PC-9 (cell line): ENCODE data around the gene GRB7. TPM values are rescaled to one million over a fixed set of nuclear protein-coding genes. Genes with fewer than 3 reads are reported as not detected.
"Not testable (repeated sequence)": the region's sequence is repeated elsewhere in the genome, so short reads cannot be mapped to it uniquely, and the experiment has no call there.

ENCODE experiments used
- BruUV-seq: library from RNA; stranded (reverse); fragments of 400-500 nt; replicated peaks from 2 replicates; lab custom pipeline; 2021; lab: Mats Ljungman, UMichigan
- CTCF ChIA-PET: fragments of 300-600 bp; sonication (Branson Sonifier 250); formaldehyde crosslinking; loops from one replicate; lab custom pipeline; 2022; ENCODE audit warnings: antibody characterized with exemption; lab: Charles Lee
- POLR2A ChIA-PET: fragments of 300-600 bp; sonication (Branson Sonifier 250); formaldehyde crosslinking; loops from one replicate; lab custom pipeline; 2022; ENCODE audit warnings: antibody characterized with exemption; ENCODE audit not compliant: unreplicated experiment; lab: Charles Lee
- DNase-seq, 2 experiments: peaks; one replicate each; pipeline versions ENCODE4 v3.0.0 to v3.0.0-alpha.2; 2015 to 2022; ENCODE audit warnings: mixed read lengths in 1 of 2
- H2AFZ ChIP-seq: fragments of 200-600 bp; sonication (generic); 2 replicates; pipeline ENCODE4 v1.8.1; 2017; ENCODE audit warnings: antibody characterized with exemption
- H3F3A ChIP-seq: fragments of 200-600 bp; sonication (generic); 2 replicates; pipeline ENCODE4 v1.8.1; 2017; ENCODE audit warnings: antibody characterized with exemption, mild to moderate bottlenecking, low read depth; ENCODE audit not compliant: insufficient read depth
- H3K27ac ChIP-seq: fragments of 200-600 bp; sonication (generic); 2 replicates; pipeline ENCODE4 v1.6.1; 2016; ENCODE audit warnings: mixed run types
- H3K27me3 ChIP-seq: fragments of 200-600 bp; sonication (generic); 2 replicates; pipeline ENCODE4 v1.6.1; 2016; ENCODE audit warnings: low read depth, mixed run types; ENCODE audit not compliant: insufficient read depth
- H3K36me3 ChIP-seq: fragments of 200-600 bp; sonication (generic); 2 replicates; pipeline ENCODE4 v1.6.1; 2016; ENCODE audit warnings: low read depth, mixed run types
- H3K4me1 ChIP-seq: fragments of 200-600 bp; sonication (generic); replicated peaks from 2 replicates; pipeline ENCODE4 v1.6.1; 2016; ENCODE audit warnings: mixed run types; ENCODE audit not compliant: insufficient read depth
- H3K4me2 ChIP-seq: fragments of 200-600 bp; sonication (generic); 2 replicates; pipeline ENCODE4 v1.6.1; 2017; ENCODE audit warnings: mixed run types
- H3K4me3 ChIP-seq: fragments of 200-600 bp; sonication (generic); 2 replicates; pipeline ENCODE4 v1.6.1; 2016; ENCODE audit warnings: mixed run types
- H3K79me2 ChIP-seq: fragments of 200-600 bp; sonication (generic); 2 replicates; pipeline ENCODE4 v1.6.1; 2017; ENCODE audit warnings: low read depth, mixed run types
- H3K9me2 ChIP-seq: fragments of 200-600 bp; sonication (generic); 2 replicates; pipeline ENCODE4 v1.8.1; 2017; ENCODE audit warnings: mild to moderate bottlenecking; ENCODE audit not compliant: insufficient read depth
- H3K9me3 ChIP-seq: fragments of 200-600 bp; sonication (generic); 2 replicates; pipeline ENCODE4 v1.8.1; 2016; ENCODE audit warnings: low read depth; ENCODE audit not compliant: insufficient read depth
- H4K20me1 ChIP-seq: fragments of 200-600 bp; sonication (generic); 2 replicates; pipeline ENCODE4 v1.8.1; 2017; ENCODE audit not compliant: insufficient read depth
- CTCF ChIP-seq: fragments of 200-600 bp; sonication (generic); conservative IDR thresholded peaks from 2 replicates; pipeline ENCODE4 v1.6.1; 2017; ENCODE audit warnings: mixed run types, antibody characterized with exemption, mild to moderate bottlenecking, moderate library complexity
- EZH2 ChIP-seq: fragments of 200-600 bp; sonication (generic); IDR thresholded peaks from 2 replicates; pipeline ENCODE4 v1.8.0; 2017; ENCODE audit warnings: antibody characterized with exemption, low read depth
- intact Hi-C: fragments of 100-400 bp; cut with micrococcal nuclease; formaldehyde crosslinking; loops from one replicate; pipeline ENCODE4 v1.10.0; 2022; ENCODE audit not compliant: unreplicated experiment
- total RNA-seq: library from RNA; stranded (reverse); gene quantifications from 2 replicates; pipeline ENCODE4 v1.2.3, GENCODE V29; 2021

GRB7 gene
- total RNA-seq, 1 experiment from 2014 or later: 49.1 TPM

- TF ChIP-seq CTCF (no peak), EZH2 (no peak)
- no peak overlapping the region for H3K4me2 ChIP-seq
- H3K36me3 ChIP-seq: peaks cover 15% of the 10 kb centered on the region; the same call in 1 of the 2 replicates
- intact Hi-C loops: no loop called here
- H3F3A ChIP-seq: peaks cover 41% of the 10 kb centered on the region; the same call in 1 of the 2 replicates
- DNase-seq: no peak
- H3K79me2 ChIP-seq: peaks cover 16% of the 10 kb centered on the region
- no peak overlapping the region for H2AFZ ChIP-seq
- H3K9me2 ChIP-seq: no peaks in the 10 kb centered on the region
- BruUV-seq: no TSS peak
- peaks cover 23% of the 10 kb centered on the region for H3K4me1 ChIP-seq
- POLR2A ChIA-PET: no interaction called here
- CTCF ChIA-PET: no interaction called here
- H3K27ac ChIP-seq: no peak overlapping the region
- no peaks in the 10 kb centered on the region for H3K9me3 ChIP-seq
- H3K27me3 ChIP-seq: no peaks in the 10 kb centered on the region
- H4K20me1 ChIP-seq: no peaks in the 10 kb centered on the region
- H3K4me3 ChIP-seq: no peak overlapping the region
Measured at GRCh38 chr17:39745335-39746144, 7.8 kb downstream of the GRB7 start.

GRCh38 chr17:39746145-39746461 lies 8.4 kb downstream of the GRB7 start:
- Histone ChIP-seq H2AFZ (no peak overlapping the region), H3K4me3 (no peak overlapping the region), H3K9me2 (no peaks in the 10 kb centered on the region), H3F3A (peaks cover 41% of the 10 kb centered on the region; the same call in 1 of the 2 replicates), H4K20me1 (no peaks in the 10 kb centered on the region), H3K36me3 (peaks cover 15% of the 10 kb centered on the region; the same call in 1 of the 2 replicates), H3K27me3 (no peaks in the 10 kb centered on the region), H3K4me2 (no peak overlapping the region), H3K4me1 (peaks cover 25% of the 10 kb centered on the region), H3K79me2 (peaks cover 11% of the 10 kb centered on the region), H3K27ac (no peak overlapping the region), H3K9me3 (no peaks in the 10 kb centered on the region)
- no TSS peak for BruUV-seq
- intact Hi-C loops: no loop called here
- no peak for TF ChIP-seq EZH2
- no peak for TF ChIP-seq CTCF
- no peak for DNase-seq
- CTCF ChIA-PET: no interaction called here
- POLR2A ChIA-PET: no interaction called here

- Histone ChIP-seq H3K27ac (no peak overlapping the region), H3K36me3 (peaks cover 12% of the 10 kb centered on the region; the same call in 1 of the 2 replicates), H3K4me3 (no peak overlapping the region), H3F3A (peaks cover 43% of the 10 kb centered on the region; the same call in 1 of the 2 replicates), H3K79me2 (no peaks in the 10 kb centered on the region), H4K20me1 (no peaks in the 10 kb centered on the region), H3K4me2 (no peak overlapping the region), H3K9me2 (no peaks in the 10 kb centered on the region), H3K9me3 (no peaks in the 10 kb centered on the region), H2AFZ (no peak overlapping the region), H3K4me1 (peaks cover 31% of the 10 kb centered on the region), H3K27me3 (no peaks in the 10 kb centered on the region)
- no peak for TF ChIP-seq CTCF
- TF ChIP-seq EZH2: no peak
- POLR2A ChIA-PET: no interaction called here
- intact Hi-C loops: no loop called here
- no peak for DNase-seq
- CTCF ChIA-PET: no interaction called here
- no TSS peak for BruUV-seq
Measured at GRCh38 chr17:39747745-39748144, 10.0 kb downstream of the GRB7 start.

- H4K20me1 ChIP-seq, H3K27me3 ChIP-seq, H3K4me3 ChIP-seq, H3K27ac ChIP-seq, H3K79me2 ChIP-seq, H3K36me3 ChIP-seq, H3K4me2 ChIP-seq, BruUV-seq, H3K9me2 ChIP-seq, H2AFZ ChIP-seq, CTCF ChIA-PET, H3K9me3 ChIP-seq, intact Hi-C loops, DNase-seq: not testable (repeated sequence)
- POLR2A ChIA-PET: interaction anchor here (0.8 kb wide), 1 partner anchor 8 kb away, joined by 4 read pairs; no protein-coding TSS in a partner anchor
- peaks cover 39% of the 10 kb centered on the region for H3K4me1 ChIP-seq
- peaks cover 43% of the 10 kb centered on the region; the same call in 1 of the 2 replicates for H3F3A ChIP-seq
Measured at GRCh38 chr17:39748444-39749034, 10.8 kb downstream of the GRB7 start.
